Measurements from ENCODE around the gene BCAP29. TPM values are rescaled to one million over a fixed set of nuclear protein-coding genes. Genes with fewer than 3 reads are reported as not detected.

Gene BCAP29
- total RNA-seq, 1 donor: 187 TPM

DNA sequence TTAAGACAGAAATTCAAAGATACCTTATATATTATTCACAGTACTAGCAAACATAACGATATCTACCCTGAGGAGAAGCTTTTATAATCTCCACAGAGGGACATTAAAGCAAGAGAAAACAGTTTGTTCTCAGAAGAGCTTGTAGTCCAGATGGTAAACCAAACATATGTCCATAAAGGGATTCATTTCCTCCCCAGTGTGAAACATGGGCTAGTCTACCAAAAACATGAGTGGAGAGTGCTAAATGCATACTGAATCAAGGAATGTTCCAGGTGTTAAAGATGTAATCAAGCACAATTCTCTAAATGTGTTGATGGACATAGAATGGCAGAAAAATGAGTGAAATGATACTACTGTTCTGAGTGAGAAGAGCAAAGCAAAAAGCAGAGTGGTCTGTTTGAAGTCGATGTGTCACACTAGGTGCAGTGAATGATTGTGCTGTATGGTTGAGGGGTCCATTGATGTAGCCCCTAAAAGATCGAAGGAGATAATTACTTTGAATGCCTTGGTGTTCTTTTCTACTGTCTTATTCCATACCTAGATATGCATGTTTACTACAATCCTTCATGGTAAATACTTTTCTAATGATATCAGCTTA is 25.3 kb downstream of the BCAP29 start:
- no peak for DNase-seq (ENCODE audit: low read depth)
- TF ChIP-seq, protein P1, sequence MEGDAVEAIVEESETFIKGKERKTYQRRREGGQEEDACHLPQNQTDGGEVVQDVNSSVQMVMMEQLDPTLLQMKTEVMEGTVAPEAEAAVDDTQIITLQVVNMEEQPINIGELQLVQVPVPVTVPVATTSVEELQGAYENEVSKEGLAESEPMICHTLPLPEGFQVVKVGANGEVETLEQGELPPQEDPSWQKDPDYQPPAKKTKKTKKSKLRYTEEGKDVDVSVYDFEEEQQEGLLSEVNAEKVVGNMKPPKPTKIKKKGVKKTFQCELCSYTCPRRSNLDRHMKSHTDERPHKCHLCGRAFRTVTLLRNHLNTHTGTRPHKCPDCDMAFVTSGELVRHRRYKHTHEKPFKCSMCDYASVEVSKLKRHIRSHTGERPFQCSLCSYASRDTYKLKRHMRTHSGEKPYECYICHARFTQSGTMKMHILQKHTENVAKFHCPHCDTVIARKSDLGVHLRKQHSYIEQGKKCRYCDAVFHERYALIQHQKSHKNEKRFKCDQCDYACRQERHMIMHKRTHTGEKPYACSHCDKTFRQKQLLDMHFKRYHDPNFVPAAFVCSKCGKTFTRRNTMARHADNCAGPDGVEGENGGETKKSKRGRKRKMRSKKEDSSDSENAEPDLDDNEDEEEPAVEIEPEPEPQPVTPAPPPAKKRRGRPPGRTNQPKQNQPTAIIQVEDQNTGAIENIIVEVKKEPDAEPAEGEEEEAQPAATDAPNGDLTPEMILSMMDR (IDR thresholded peaks at IDR 0.05; ENCODE audit: insufficient read depth, low read length): no peak
- H3K4me3 ChIP-seq (ENCODE audit: low read depth, low read length): no peak overlapping the region

GRCh38 chr7:107606303-107606702 is 26.3 kb downstream of the BCAP29 start:
- H3K4me3 ChIP-seq (ENCODE audit: low read depth, low read length): no peak overlapping the region
- TF ChIP-seq, protein P1 (IDR thresholded peaks at IDR 0.05; ENCODE audit: insufficient read depth, low read length): no peak
- DNase-seq (ENCODE audit: low read depth): no peak

DNA sequence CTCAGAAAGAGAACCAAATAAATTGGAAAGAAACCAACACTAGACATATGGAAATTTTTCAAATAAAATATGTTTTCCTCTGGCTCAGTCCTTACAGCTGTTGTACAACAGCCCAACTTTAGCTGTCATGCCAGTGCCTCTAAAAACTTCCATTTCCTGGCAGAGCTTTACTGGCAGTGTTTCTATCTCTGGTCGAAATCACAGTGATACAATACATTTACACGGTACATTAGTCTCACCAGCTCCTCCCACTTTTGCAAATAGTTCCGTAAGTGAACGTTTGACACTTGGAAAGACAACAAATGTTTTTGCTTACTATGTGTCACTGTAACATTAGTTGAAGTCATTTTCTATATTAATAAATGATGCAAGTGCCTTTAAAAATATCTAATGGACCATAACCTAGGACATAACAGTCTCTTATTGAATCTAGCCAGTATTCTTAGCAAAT is 29.8 kb downstream of the BCAP29 start:
- TF ChIP-seq, protein P1 (IDR thresholded peaks at IDR 0.05; ENCODE audit: insufficient read depth, low read length): no peak
- H3K4me3 ChIP-seq (ENCODE audit: low read depth, low read length): no peak overlapping the region
- peak; percentile 50 for DNase-seq (ENCODE audit: low read depth)

DNA sequence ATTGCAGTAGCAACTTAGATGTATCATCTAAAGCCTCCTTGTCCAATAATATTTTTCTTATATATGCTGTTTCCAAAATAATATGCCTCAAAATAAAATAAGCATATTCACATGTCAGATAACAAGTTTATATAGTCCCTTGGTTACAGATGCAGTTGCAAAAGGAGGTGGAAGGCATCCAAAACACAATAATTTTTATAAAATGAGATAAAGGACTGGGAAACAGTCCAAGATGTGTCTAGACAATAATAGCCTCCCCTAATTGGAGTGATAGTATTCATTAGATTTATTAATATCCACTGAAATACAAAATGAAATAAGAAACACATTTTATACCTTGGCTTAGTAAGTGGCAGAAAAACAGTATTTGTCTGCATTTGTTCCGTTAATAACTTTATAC is 30.3 kb downstream of the BCAP29 start:
- TF ChIP-seq, protein P1 (IDR thresholded peaks at IDR 0.05; ENCODE audit: insufficient read depth, low read length): no peak
- peak; percentile 60 for DNase-seq (ENCODE audit: low read depth)
- H3K4me3 ChIP-seq (ENCODE audit: low read depth, low read length): no peak overlapping the region

- TF ChIP-seq, protein P1 (IDR thresholded peaks at IDR 0.05; ENCODE audit: insufficient read depth, low read length): no peak
- DNase-seq (ENCODE audit: low read depth): no peak
- H3K4me3 ChIP-seq (ENCODE audit: low read depth, low read length): no peak overlapping the region
Observed at GRCh38 chr7:107613439-107613838, 33.4 kb downstream of the BCAP29 start.

- peak; percentile 18 for DNase-seq (ENCODE audit: low read depth)
- TF ChIP-seq, protein P1 (IDR thresholded peaks at IDR 0.05; ENCODE audit: insufficient read depth, low read length): no peak
- H3K4me3 ChIP-seq (ENCODE audit: low read depth, low read length): no peak overlapping the region
Observed at GRCh38 chr7:107613948-107614347, 33.9 kb downstream of the BCAP29 start.

DNA sequence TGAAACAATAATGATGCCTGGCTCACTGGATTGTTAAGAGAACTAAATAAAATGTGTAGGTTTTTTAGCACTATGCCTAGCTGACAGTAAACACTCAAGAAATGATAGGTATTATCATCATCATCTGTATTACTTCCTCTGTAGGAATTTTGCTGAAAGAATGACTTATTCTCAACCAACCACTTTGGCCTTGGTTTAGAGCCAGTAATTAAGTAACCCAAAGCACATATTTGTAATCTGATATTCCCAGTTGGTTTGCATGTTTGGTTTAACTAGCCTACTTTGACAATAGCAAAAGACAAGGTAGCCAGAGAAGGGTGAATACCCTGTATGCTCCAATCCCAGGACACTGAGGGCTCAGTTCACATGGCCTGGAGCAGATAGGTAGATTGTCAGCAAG is 34.4 kb downstream of the BCAP29 start:
- DNase-seq (ENCODE audit: low read depth): peak; percentile 70

More for the DNA sequence above, 34.4 kb downstream of the BCAP29 start:
- H3K4me3 ChIP-seq (ENCODE audit: low read depth, low read length): no peak overlapping the region
- TF ChIP-seq, protein P1 (IDR thresholded peaks at IDR 0.05; ENCODE audit: insufficient read depth, low read length): no peak
